ENCODE measurements around the gene IFT80.

DNA sequence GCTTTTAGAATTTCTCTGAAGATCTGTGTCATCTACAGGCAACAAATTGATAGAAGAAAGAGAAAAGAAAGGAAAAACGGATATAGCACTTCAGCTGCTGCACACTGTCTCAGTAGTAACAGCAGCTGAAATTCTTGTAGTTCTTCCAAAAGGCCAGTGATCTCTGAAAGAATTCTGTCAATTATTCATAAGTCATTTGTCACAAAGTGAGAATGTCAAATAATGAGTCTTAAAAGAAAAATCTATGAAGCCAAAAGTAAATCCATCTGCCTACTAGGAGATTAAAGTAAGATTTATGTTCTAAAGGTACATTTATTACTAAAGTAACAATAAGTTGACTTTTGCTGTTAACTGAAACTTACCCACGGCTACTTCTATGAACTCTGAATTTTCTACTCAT is 24.6 kb downstream of the IFT80 start:
- TF ChIP-seq, protein P1, sequence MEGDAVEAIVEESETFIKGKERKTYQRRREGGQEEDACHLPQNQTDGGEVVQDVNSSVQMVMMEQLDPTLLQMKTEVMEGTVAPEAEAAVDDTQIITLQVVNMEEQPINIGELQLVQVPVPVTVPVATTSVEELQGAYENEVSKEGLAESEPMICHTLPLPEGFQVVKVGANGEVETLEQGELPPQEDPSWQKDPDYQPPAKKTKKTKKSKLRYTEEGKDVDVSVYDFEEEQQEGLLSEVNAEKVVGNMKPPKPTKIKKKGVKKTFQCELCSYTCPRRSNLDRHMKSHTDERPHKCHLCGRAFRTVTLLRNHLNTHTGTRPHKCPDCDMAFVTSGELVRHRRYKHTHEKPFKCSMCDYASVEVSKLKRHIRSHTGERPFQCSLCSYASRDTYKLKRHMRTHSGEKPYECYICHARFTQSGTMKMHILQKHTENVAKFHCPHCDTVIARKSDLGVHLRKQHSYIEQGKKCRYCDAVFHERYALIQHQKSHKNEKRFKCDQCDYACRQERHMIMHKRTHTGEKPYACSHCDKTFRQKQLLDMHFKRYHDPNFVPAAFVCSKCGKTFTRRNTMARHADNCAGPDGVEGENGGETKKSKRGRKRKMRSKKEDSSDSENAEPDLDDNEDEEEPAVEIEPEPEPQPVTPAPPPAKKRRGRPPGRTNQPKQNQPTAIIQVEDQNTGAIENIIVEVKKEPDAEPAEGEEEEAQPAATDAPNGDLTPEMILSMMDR (IDR thresholded peaks at IDR 0.05; ENCODE audit: insufficient read depth, low read length, poor library complexity, severe bottlenecking) = no peak
- TF ChIP-seq EZH2phosphoT487 (conservative IDR thresholded peaks at IDR 0.05; ENCODE audit: low read length) = no peak
